CD4-positive, alpha-beta T cell (primary cell): ENCODE data around the gene DOP1A. TPM values are rescaled to one million over a fixed set of nuclear protein-coding genes. Genes with fewer than 3 reads are reported as not detected.

Experiments
- ATAC-seq: fragments of 200-7000 bp; cut with Tn5 transposase; one replicate; pipeline ENCODE4 v1.10.0; 2022; ENCODE audit warnings: mild to moderate bottlenecking; ENCODE audit not compliant: poor library complexity
- CTCF ChIA-PET: fragments of 350-600 bp; sonication (Branson Sonifier 250); formaldehyde crosslinking; loops from one replicate; lab custom pipeline; 2021; ENCODE audit warnings: antibody characterized with exemption, inconsistent platforms; lab: Charles Lee
- POLR2A ChIA-PET: fragments of 350-600 bp; sonication (Branson Sonifier 250); formaldehyde crosslinking; loops from one replicate; lab custom pipeline; 2021; ENCODE audit warnings: antibody characterized with exemption, inconsistent platforms; lab: Charles Lee
- DNase-seq, 14 experiments: peaks; one replicate each; pipeline ENCODE4 v3.0.0-alpha.2; 2013 to 2020; ENCODE audit warnings: mixed read lengths in 2 of 14
- H3K27ac ChIP-seq, 2 donors: one replicate each; pipeline versions ENCODE4 v1.5.1 to v1.7.0; 2013; ENCODE audit warnings: low read length in 2 of 2, low read depth in 1 of 2, mild to moderate bottlenecking in 1 of 2
- H3K27me3 ChIP-seq, 2 experiments: 1 replicate in 1 of 2; 2 replicates in 1 of 2; pipeline versions ENCODE4 v1.6.1 to v1.7.0; 2013; ENCODE audit warnings: low read length in 2 of 2, control low read depth in 1 of 2, mild to moderate bottlenecking in 1 of 2, moderate library complexity in 1 of 2; ENCODE audit not compliant: insufficient read depth in 2 of 2, control insufficient read depth in 1 of 2
- H3K36me3 ChIP-seq: one replicate; pipeline ENCODE4 v1.6.1; 2013; ENCODE audit warnings: low read length, control low read depth; ENCODE audit not compliant: insufficient read depth
- H3K4me1 ChIP-seq: one replicate; pipeline ENCODE4 v1.6.1; 2013; ENCODE audit warnings: low read length, control low read depth; ENCODE audit not compliant: insufficient read depth
- H3K4me3 ChIP-seq: one replicate; pipeline ENCODE4 v1.5.1; 2013; ENCODE audit warnings: mild to moderate bottlenecking, low read length, moderate library complexity
- H3K9me3 ChIP-seq, 2 experiments: 1 replicate in 1 of 2; 2 replicates in 1 of 2; pipeline versions ENCODE4 v1.6.1 to v1.7.0; 2013; ENCODE audit warnings: low read length in 2 of 2, mild to moderate bottlenecking in 2 of 2, control low read depth in 1 of 2, moderate library complexity in 1 of 2; ENCODE audit not compliant: control insufficient read depth in 1 of 2, insufficient read depth in 1 of 2
- H3K27ac Mint-ChIP-seq: one replicate; pipeline ENCODE4 v1.8.0; 2020; ENCODE audit warnings: mixed read lengths
- H3K27me3 Mint-ChIP-seq: one replicate; pipeline ENCODE4 v1.8.0; 2021; ENCODE audit warnings: mixed read lengths
- H3K36me3 Mint-ChIP-seq: one replicate; pipeline ENCODE4 v1.8.0; 2021; ENCODE audit warnings: low read depth, mixed read lengths
- H3K4me1 Mint-ChIP-seq: one replicate; pipeline ENCODE4 v1.8.0; 2021; ENCODE audit warnings: low read depth, mixed read lengths
- H3K4me3 Mint-ChIP-seq: one replicate; pipeline ENCODE4 v1.8.0; 2020; ENCODE audit warnings: mild to moderate bottlenecking, mixed read lengths
- H3K9me3 Mint-ChIP-seq: one replicate; pipeline ENCODE4 v1.8.0; 2020; ENCODE audit warnings: mixed read lengths
- intact Hi-C, 2 experiments: fragments of 100-400 bp; cut with DNase I in 1 of 2; cut with micrococcal nuclease in 1 of 2; formaldehyde crosslinking; loops; one replicate each; pipeline versions ENCODE4 v1.15.1 to v1.9.0; 2023 to 2025; cut with DNase I, micrococcal nuclease
- total RNA-seq, 174 experiments: library from RNA in 2 of 174; stranded (reverse) in 2 of 174; gene quantifications; one replicate each; pipeline ENCODE4 v1.2.3 and lab custom pipeline; 2021 to 2026
- TF ChIP-seq, protein P1 (sequence below): fragments of 200-600 bp; IDR thresholded peaks from one replicate; pipeline ENCODE4 v1.8.0; 2022; ENCODE audit warnings: antibody characterized with exemption, mild to moderate bottlenecking

The DOP1A gene
- total RNA-seq, 2 experiments from 2014 or later: 15.6 to 15.8 TPM

DNA sequence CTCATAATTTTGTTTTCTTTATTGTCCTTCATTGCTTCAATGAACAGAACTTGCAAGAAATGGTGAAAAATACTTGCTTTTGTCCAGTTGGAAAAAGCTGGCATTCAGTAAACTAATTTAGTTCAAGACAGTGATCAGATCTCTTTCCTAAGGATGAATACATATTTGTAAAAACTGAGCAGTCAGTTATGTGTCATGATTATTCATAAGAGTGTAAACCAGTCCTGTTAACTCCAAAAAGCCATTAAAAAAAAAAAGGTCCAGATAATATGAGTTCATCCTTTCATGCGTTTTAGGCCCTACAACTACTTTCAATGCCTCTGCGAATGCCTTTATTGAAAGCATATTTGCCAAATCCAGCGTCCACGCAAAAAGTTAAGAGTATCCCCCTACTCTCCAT is 125.0 kb downstream of the DOP1A start:
- H3K27me3 ChIP-seq: no peaks in the 10 kb centered on the region
- intact Hi-C loops: loop anchor here (2.0 to 10.0 kb wide), 4 partner anchors 126 to 1032 kb away; partner anchors contain the start of genes CEP162 (in 2 of the 2), CYB5R4 (in 1 of the 2), DOP1A (in 1 of the 2) and IBTK (in 1 of the 2)
- peaks cover 11% of the 10 kb centered on the region for H3K36me3 ChIP-seq
- peak overlapping the region in 1 of 2 donors; percentile 70 for H3K27ac ChIP-seq
- Mint-ChIP-seq H3K4me1 (peaks cover 54% of the 10 kb centered on the region), H3K27me3 (no peaks in the 10 kb centered on the region), H3K36me3 (peaks cover 47% of the 10 kb centered on the region), H3K9me3 (no peaks in the 10 kb centered on the region), H3K27ac (peak overlapping the region; percentile 94), H3K4me3 (peak overlapping the region; percentile 97)
- ChIA-PET CTCF (interaction anchor here (0.7 to 1.2 kb wide), 2 partner anchors 126 to 667 kb away, joined by 3 to 4 read pairs; no protein-coding TSS in a partner anchor), POLR2A (interaction anchor here (1.0 to 2.0 kb wide), 3 partner anchors 9 to 127 kb away, joined by 3 to 6 read pairs (median 3); partner anchors contain the start of gene UBE3D)
- peak overlapping the region; percentile 88 for H3K4me3 ChIP-seq
- peaks cover 17% of the 10 kb centered on the region for H3K4me1 ChIP-seq
- TF ChIP-seq, protein P1, sequence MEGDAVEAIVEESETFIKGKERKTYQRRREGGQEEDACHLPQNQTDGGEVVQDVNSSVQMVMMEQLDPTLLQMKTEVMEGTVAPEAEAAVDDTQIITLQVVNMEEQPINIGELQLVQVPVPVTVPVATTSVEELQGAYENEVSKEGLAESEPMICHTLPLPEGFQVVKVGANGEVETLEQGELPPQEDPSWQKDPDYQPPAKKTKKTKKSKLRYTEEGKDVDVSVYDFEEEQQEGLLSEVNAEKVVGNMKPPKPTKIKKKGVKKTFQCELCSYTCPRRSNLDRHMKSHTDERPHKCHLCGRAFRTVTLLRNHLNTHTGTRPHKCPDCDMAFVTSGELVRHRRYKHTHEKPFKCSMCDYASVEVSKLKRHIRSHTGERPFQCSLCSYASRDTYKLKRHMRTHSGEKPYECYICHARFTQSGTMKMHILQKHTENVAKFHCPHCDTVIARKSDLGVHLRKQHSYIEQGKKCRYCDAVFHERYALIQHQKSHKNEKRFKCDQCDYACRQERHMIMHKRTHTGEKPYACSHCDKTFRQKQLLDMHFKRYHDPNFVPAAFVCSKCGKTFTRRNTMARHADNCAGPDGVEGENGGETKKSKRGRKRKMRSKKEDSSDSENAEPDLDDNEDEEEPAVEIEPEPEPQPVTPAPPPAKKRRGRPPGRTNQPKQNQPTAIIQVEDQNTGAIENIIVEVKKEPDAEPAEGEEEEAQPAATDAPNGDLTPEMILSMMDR: no peak
- ATAC-seq: no peak
- H3K9me3 ChIP-seq: no peaks in the 10 kb centered on the region
- DNase-seq: no peak

DNA sequence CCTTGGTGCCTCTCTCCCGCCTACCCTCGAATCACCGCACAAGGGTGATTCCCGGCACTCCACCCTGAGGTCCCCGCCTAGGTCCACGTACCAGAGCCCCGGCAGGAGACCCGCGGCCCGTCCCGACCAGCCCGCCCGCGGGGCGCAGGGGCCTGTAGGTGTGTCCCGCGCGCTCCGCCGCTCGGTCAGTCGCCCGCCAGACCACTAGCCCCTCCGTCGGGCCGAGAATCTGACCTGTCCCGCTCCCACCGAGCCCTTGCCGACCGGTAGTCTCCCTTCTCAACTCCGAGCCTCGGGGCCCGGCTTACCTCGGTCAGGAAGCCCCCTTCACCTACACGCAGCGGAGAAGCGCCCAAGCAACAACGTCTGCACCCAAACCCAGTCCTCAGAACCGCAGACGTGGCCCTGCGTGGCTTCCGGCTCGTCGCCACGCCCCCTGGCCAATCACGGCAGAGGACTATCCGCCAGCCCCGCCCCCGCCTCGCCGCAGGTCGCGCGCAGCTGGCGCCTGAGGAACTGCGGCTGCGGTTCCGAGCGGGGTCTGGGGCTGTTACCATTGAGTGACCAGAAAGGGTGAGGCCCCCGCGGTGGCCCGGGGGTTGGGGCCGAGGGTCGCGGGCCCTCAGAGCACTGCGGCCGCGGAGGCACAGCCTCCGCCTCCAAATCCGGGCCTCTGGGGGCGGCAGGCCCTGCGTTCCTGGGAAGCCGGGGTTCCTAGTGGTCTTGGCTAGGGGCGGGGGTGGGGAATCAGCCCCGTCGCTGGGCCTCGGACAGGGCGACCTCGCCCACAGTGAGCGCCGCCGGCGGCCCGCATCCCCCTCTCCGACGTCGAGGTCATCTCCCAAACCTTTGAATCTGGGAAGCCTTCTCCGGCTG is 125.6 kb downstream of the DOP1A start, which contains the start of the genes PGM3 and RWDD2A:
Gene PGM3, minus strand, starts transcription at position 395 of the 876 bp plus-strand sequence. CDS start 2,253 bp downstream, outside the sequence.
Gene RWDD2A, plus strand, starts transcription at position 487 of the 876 bp plus-strand sequence. CDS start 1,095 bp downstream, outside the sequence.
- peaks cover 54% of the 10 kb centered on the region for H3K4me1 Mint-ChIP-seq
- peak within 1 kb of the TSS; percentile 97 for H3K4me3 Mint-ChIP-seq
- ATAC-seq (peak; percentile 97), DNase-seq (peak; percentile 81 to 96 (median 89))
- no peaks in the 10 kb centered on the region for H3K9me3 Mint-ChIP-seq
- Histone ChIP-seq H3K4me3 (peak within 1 kb of the TSS; percentile 88), H3K27ac (peak within 1 kb of the TSS in 1 of 2 donors; percentile 70), H3K4me1 (peaks cover 17% of the 10 kb centered on the region), H3K9me3 (no peaks in the 10 kb centered on the region), H3K27me3 (no peaks in the 10 kb centered on the region), H3K36me3 (peaks cover 8% of the 10 kb centered on the region)
- peak within 1 kb of the TSS; percentile 94 for H3K27ac Mint-ChIP-seq
- no peaks in the 10 kb centered on the region for H3K27me3 Mint-ChIP-seq
- intact Hi-C loops: loop anchor here (2.0 to 10.0 kb wide), 4 partner anchors 126 to 1032 kb away; partner anchors contain the start of genes CEP162 (in 2 of the 2), CYB5R4 (in 1 of the 2), DOP1A (in 1 of the 2) and IBTK (in 1 of the 2)
- TF ChIP-seq, protein P1: no peak
- peaks cover 42% of the 10 kb centered on the region for H3K36me3 Mint-ChIP-seq
- POLR2A ChIA-PET: interaction anchor here (1.0 to 2.0 kb wide), 5 partner anchors 9 to 127 kb away, joined by 3 to 6 read pairs (median 5); partner anchors contain the start of genes DOP1A and UBE3D
- CTCF ChIA-PET: interaction anchor here (0.6 to 1.3 kb wide), 3 partner anchors 22 to 127 kb away, joined by 3 to 4 read pairs (median 3); no protein-coding TSS in a partner anchor
